MM.1S (cell line): ENCODE measurements around the gene ADCYAP1R1.

Experiments
- DNase-seq: peaks from one replicate; pipeline ENCODE4 v3.0.0-alpha.2; 2015
- H2AFZ ChIP-seq: fragments of 300-600 bp; sonication (generic); 2 replicates; pipeline ENCODE4 v1.6.0; 2016; ENCODE audit warnings: antibody characterized with exemption, low read length
- H3F3A ChIP-seq: fragments of 300-600 bp; sonication (generic); 2 replicates; pipeline ENCODE4 v1.6.1; 2016; ENCODE audit warnings: mild to moderate bottlenecking, antibody characterized with exemption, low read length, moderate library complexity, mixed read lengths; ENCODE audit not compliant: insufficient read depth
- H3K27ac ChIP-seq: fragments of 300-600 bp; sonication (generic); 2 replicates; pipeline ENCODE4 v1.5.1; 2016; ENCODE audit warnings: mild to moderate bottlenecking, low read length
- H3K27me3 ChIP-seq: fragments of 300-600 bp; sonication (generic); replicated peaks from 2 replicates; pipeline ENCODE4 v1.6.0; 2016; ENCODE audit warnings: low read length; ENCODE audit not compliant: insufficient read depth
- H3K36me3 ChIP-seq: fragments of 300-600 bp; sonication (generic); replicated peaks from 2 replicates; pipeline ENCODE4 v1.6.1; 2016; ENCODE audit warnings: mild to moderate bottlenecking, low read length, mixed read lengths; ENCODE audit not compliant: insufficient read depth
- H3K4me1 ChIP-seq: fragments of 300-600 bp; sonication (generic); 2 replicates; pipeline ENCODE4 v1.6.1; 2016; ENCODE audit warnings: low read length, mixed read lengths
- H3K4me2 ChIP-seq: fragments of 300-600 bp; sonication (generic); 2 replicates; pipeline ENCODE4 v1.6.0; 2016; ENCODE audit warnings: low read depth, low read length
- H3K4me3 ChIP-seq: fragments of 300-600 bp; sonication (generic); 2 replicates; pipeline ENCODE4 v1.5.1; 2016; ENCODE audit warnings: low read length, mixed read lengths
- H3K79me2 ChIP-seq: fragments of 300-600 bp; sonication (generic); 2 replicates; pipeline ENCODE4 v1.6.1; 2016; ENCODE audit warnings: mixed run types, low read length, mixed read lengths
- H3K9ac ChIP-seq: fragments of 300-600 bp; sonication (generic); 2 replicates; pipeline ENCODE4 v1.6.1; 2016; ENCODE audit warnings: low read length, mixed read lengths
- H3K9me2 ChIP-seq: fragments of 300-600 bp; sonication (generic); replicated peaks from 2 replicates; pipeline ENCODE4 v1.6.1; 2016; ENCODE audit warnings: mild to moderate bottlenecking, low read length, mixed read lengths; ENCODE audit not compliant: insufficient read depth
- H3K9me3 ChIP-seq: fragments of 300-600 bp; sonication (generic); replicated peaks from 2 replicates; pipeline ENCODE4 v1.6.1; 2016; ENCODE audit warnings: mild to moderate bottlenecking, low read length, mixed read lengths; ENCODE audit not compliant: insufficient read depth
- H4K20me1 ChIP-seq: fragments of 300-600 bp; sonication (generic); 2 replicates; pipeline ENCODE4 v1.6.1; 2016; ENCODE audit warnings: mild to moderate bottlenecking, low read length, moderate library complexity, mixed read lengths; ENCODE audit not compliant: insufficient read depth
- EZH2 ChIP-seq: fragments of 300-600 bp; sonication (generic); optimal IDR thresholded peaks from 2 replicates; pipeline ENCODE3; 2017; ENCODE audit warnings: low read depth, mild to moderate bottlenecking, antibody characterized with exemption, low read length, mixed read lengths
- EZH2phosphoT487 ChIP-seq: fragments of 300-600 bp; sonication (generic); IDR thresholded peaks from 2 replicates; pipeline ENCODE4 v1.6.1; 2018; ENCODE audit warnings: antibody characterized with exemption, low read length
- TF ChIP-seq, protein P1 (sequence below): fragments of 300-600 bp; sonication (generic); IDR thresholded peaks from 2 replicates; pipeline ENCODE4 v1.5.1; 2016; ENCODE audit warnings: antibody characterized with exemption, low read length, mixed read lengths

ADCYAP1R1 gene

DNA sequence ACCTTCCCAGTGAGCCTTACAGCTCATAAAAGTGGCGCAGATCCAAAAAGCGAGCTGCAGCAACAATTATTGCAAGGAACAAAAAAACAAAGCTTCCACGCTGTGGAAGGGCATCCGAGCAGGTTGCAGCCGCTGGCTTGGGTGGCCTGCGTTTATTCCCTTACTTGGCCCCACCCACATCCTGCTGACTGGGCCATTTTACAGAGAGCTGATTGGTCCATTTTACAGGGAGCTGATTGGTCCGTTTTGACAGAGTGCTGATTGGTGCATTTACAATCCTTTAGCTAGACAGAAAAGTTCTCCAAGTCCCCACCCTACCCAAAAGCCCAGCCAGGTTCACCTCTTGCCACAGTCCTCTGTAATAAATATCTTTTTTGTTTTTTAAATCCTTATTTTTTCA is 85.1 kb downstream of the ADCYAP1R1 start:
- Histone ChIP-seq H3K27me3 (no peaks in the 10 kb centered on the region), H3K27ac (no peak overlapping the region), H3K79me2 (no peaks in the 10 kb centered on the region), H3K9me3 (no peaks in the 10 kb centered on the region), H3K4me3 (no peak overlapping the region), H3K9ac (no peak overlapping the region), H3K4me2 (no peak overlapping the region), H2AFZ (no peak overlapping the region), H3K9me2 (no peaks in the 10 kb centered on the region), H3F3A (no peaks in the 10 kb centered on the region), H4K20me1 (no peaks in the 10 kb centered on the region), H3K4me1 (no peaks in the 10 kb centered on the region), H3K36me3 (no peaks in the 10 kb centered on the region)
- TF ChIP-seq EZH2 (no peak), EZH2phosphoT487 (no peak)
- TF ChIP-seq, protein P1, sequence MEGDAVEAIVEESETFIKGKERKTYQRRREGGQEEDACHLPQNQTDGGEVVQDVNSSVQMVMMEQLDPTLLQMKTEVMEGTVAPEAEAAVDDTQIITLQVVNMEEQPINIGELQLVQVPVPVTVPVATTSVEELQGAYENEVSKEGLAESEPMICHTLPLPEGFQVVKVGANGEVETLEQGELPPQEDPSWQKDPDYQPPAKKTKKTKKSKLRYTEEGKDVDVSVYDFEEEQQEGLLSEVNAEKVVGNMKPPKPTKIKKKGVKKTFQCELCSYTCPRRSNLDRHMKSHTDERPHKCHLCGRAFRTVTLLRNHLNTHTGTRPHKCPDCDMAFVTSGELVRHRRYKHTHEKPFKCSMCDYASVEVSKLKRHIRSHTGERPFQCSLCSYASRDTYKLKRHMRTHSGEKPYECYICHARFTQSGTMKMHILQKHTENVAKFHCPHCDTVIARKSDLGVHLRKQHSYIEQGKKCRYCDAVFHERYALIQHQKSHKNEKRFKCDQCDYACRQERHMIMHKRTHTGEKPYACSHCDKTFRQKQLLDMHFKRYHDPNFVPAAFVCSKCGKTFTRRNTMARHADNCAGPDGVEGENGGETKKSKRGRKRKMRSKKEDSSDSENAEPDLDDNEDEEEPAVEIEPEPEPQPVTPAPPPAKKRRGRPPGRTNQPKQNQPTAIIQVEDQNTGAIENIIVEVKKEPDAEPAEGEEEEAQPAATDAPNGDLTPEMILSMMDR: no peak
- DNase-seq: no peak

DNA sequence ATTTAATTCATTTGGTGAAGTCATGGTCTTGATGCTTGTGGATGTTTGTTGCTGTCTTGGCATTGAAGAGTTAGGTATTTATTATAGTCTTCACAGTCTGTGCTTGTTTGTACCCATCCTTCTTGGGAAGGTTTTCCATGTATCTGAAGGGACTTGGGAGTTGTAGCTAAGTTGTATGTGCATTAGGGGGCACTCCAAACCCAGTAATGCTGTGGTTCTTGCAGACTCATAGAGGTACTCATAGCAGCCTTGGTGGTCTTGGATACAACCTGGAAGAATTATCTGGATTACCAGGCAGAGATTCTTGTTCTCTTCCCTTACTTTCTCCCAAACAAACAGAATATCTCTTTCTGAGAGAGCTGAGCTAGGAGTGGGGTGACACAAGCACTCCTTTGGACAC is 93.2 kb downstream of the ADCYAP1R1 start:
- no peaks in the 10 kb centered on the region for H3K4me1 ChIP-seq
- no peak for DNase-seq
- no peak overlapping the region for H3K9ac ChIP-seq
- H3K27me3 ChIP-seq: no peaks in the 10 kb centered on the region
- no peaks in the 10 kb centered on the region for H3K9me3 ChIP-seq
- no peaks in the 10 kb centered on the region for H3K36me3 ChIP-seq
- H3K9me2 ChIP-seq: no peaks in the 10 kb centered on the region
- H3K4me2 ChIP-seq: no peak overlapping the region
- H3F3A ChIP-seq: no peaks in the 10 kb centered on the region
- H3K79me2 ChIP-seq: no peaks in the 10 kb centered on the region
- H2AFZ ChIP-seq: no peak overlapping the region
- TF ChIP-seq EZH2: no peak
- TF ChIP-seq, protein P1: peak; percentile 25
- no peak overlapping the region for H3K4me3 ChIP-seq
- H3K27ac ChIP-seq: no peak overlapping the region
- H4K20me1 ChIP-seq: no peaks in the 10 kb centered on the region

DNA sequence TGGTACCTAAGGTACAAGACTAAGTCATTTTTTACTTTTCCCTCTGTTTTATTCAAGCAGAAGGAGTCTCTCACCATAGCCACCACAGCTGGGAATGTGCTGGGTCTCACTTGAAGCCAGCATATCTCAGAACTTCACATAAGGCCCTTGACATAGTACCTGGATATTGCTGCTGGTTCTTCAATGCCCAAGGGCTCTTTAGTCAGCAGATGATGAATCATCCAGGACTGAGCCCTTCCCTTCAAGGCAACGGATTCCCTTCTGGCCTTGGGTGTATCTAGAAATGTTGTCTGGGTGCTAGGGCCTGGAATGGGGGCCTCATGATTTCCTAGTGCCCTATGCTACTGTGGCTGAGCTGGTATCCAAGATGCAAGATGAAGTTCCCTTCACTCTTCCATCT is 93.9 kb downstream of the ADCYAP1R1 start:
- H3F3A ChIP-seq: no peaks in the 10 kb centered on the region
- H3K36me3 ChIP-seq: no peaks in the 10 kb centered on the region
- no peaks in the 10 kb centered on the region for H3K4me1 ChIP-seq
- no peaks in the 10 kb centered on the region for H3K9me3 ChIP-seq
- H3K27me3 ChIP-seq: no peaks in the 10 kb centered on the region
- H4K20me1 ChIP-seq: no peaks in the 10 kb centered on the region
- no peaks in the 10 kb centered on the region for H3K79me2 ChIP-seq
- H3K4me2 ChIP-seq: no peak overlapping the region
- no peak for DNase-seq
- H3K4me3 ChIP-seq: no peak overlapping the region
- no peaks in the 10 kb centered on the region for H3K9me2 ChIP-seq
- TF ChIP-seq, protein P1: no peak
- TF ChIP-seq EZH2phosphoT487: no peak
- TF ChIP-seq EZH2: no peak
- H3K27ac ChIP-seq: no peak overlapping the region
- no peak overlapping the region for H2AFZ ChIP-seq
- no peak overlapping the region for H3K9ac ChIP-seq
